ENCODE data around the gene LPCAT1.

The LPCAT1 gene

DNA sequence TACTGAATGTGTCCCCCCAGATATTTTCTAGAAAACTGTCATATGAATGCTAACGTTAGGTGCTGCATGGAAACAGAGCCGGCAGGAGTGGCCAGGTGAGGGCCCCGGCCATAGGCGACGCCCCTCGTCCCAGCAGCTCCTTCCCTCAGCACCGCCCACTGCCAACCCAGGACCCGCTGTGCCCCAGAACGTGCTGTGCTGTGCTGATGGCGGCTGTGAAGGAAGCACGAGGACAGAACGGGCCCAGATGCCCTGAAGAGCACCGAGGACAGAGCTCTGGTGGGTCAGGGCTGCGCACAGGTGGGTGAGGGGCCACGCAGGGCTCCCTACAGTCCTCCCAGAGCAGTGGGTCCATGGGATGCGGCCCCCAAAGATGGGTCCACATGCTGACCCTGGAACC lies 30.3 kb downstream of the LPCAT1 start:
- no peak for DNase-seq

GRCh38 chr5:1492757-1493156 lies 31.0 kb downstream of the LPCAT1 start:
- no peak for DNase-seq

DNA sequence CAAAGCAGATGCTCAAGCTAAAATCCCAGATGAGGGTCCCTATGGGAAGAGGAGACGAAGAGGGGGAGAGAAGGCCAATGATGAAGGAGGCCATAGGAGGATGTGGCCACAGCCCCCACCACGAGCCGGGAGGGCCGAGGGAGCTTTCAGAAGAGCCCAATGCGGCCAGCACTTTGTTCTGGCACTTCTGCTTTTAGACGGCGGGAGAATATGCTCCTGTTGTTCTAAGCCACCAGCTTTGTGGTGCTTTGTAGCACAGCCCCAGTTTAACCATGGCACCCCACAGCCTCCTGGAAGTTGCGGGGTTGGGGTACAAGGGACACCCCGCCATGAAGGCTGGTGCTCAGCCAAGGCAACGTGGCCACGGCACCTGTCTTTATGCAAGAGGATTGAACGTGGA lies 33.4 kb downstream of the LPCAT1 start:
- no peak for DNase-seq

GRCh38 chr5:1489754-1490153 lies 34.0 kb downstream of the LPCAT1 start:
- DNase-seq, result no peak

DNA sequence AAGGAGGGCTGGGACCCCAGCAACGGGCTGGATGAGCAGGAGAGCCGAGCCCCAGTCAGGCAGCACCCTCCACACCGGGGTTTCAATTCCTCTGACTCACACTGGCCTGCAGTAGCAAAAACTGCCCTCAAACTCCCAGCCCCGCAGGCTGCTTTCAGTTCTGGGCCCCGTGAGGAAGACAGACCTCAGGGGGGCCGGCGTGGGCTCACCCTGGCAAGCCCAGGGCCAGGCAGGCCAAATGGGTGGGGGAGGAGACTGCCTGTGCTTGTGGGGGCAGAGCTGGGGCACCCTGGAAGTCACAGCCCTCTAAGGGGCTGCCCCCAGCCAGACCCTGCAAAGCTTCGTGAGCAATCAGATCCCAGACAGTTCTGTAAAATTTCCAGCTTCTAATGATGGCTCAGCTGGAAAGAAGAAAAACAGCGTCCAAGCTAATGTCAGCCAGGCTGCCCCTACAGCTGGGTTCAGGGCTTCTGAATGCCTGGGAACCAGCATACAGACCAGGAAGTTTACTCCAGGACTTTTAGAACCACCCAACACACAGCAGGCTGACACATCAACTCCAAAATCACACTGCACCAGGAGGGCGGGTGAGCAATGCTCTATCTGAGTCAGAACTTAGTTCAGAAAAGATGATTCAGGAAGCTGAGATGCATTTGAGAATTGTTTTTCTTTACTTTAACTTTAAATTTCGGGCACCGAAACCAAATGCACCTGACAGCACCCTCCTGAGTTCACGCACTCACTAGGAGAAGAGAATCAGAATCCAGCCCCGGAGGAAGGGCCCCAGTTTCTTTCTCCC lies 34.7 kb downstream of the LPCAT1 start:
- DNase-seq, result no peak

- no peak for DNase-seq
Measured at GRCh38 chr5:1487079-1487764, 36.5 kb downstream of the LPCAT1 start.

DNA sequence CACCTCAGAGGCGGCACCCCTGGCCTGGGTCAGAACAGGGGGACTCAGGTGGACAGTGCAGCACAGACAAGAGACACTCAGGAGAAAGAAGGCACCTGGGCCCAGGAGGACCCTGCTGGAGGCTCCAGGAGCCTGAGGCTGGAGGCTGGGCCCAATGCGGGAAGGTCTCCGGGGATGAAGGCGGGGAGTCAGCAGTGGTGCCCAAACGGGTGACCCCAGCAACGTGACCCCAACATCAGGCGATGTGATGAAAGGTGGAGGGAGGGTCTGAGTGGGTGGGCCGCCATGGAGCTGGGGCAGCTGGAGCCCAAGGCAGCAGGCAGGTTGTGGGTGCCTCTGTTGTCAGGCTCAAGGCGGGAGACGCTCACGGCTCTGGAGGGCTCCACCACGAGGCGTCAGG lies 37.5 kb downstream of the LPCAT1 start:
- DNase-seq, result no peak

- no peak for DNase-seq
Measured at GRCh38 chr5:1485579-1486118, 38.1 kb downstream of the LPCAT1 start.

GRCh38 chr5:1484730-1485578 lies 38.8 kb downstream of the LPCAT1 start:
- DNase-seq, result peak; percentile 60

- no peak for DNase-seq
Measured at GRCh38 chr5:1483856-1484729, 39.7 kb downstream of the LPCAT1 start.

- DNase-seq, result no peak
Measured at GRCh38 chr5:1483064-1483463, 40.7 kb downstream of the LPCAT1 start.

DNA sequence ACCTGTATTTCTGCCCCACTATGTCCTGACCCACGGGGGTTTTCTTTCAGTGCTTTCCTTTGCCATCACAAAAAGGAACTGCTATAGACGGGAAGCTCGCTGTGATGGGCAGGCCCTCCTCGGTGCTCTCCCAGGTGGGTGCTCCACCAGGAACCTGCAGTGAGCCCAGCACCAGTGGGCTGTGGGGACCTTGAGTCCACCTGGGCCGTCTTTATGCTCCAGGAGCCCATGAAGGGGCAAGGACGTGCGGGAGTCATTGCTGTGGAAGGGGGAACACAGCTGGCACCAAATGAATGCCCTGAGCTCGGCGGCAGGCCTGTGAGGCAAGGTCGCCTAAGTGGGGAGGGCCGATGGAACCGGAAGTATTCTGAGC lies 41.8 kb downstream of the LPCAT1 start:
- DNase-seq, result no peak

- no peak for DNase-seq
Measured at GRCh38 chr5:1481266-1481958, 42.3 kb downstream of the LPCAT1 start.

DNA sequence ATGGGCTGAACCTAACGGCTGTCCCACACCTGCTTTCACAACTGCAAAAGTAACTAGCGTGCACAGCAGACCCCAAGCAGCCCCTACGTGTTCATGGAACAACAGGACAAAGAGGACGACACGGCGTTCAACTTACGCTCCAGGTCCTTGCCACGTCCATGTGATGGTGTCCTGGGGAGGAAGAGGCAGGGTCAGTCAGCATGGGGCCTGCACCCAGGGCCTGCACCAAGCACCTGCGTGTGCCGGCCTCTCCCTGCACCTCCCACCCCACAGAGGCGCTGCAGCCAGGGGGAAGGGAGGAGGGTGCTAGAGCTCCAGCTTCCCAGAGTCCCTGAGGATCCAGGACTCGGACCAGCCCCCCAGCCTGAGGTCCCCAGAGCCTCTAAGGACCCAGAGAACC lies 43.0 kb downstream of the LPCAT1 start:
- DNase-seq, result no peak

DNA sequence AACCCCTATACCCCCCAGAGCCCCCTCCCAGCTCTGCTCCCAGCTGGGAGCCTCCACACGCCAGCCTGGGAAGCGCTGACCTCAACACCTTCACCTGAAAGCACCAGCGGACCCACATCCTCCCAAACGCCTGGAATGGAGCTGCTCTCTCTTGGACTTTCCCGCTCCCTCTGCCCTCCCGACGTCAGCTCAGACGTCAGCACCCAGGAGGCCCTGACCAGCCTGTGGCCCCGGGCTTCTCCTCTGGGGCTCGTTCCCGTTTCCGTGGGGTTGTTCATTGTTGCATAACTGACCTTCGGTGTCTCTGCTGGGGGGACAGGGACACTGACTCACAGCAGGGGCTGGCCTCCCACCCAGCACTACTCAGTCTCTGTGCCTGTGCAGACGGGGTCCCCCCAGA lies 43.5 kb downstream of the LPCAT1 start:
- DNase-seq, result peak; percentile 84

DNA sequence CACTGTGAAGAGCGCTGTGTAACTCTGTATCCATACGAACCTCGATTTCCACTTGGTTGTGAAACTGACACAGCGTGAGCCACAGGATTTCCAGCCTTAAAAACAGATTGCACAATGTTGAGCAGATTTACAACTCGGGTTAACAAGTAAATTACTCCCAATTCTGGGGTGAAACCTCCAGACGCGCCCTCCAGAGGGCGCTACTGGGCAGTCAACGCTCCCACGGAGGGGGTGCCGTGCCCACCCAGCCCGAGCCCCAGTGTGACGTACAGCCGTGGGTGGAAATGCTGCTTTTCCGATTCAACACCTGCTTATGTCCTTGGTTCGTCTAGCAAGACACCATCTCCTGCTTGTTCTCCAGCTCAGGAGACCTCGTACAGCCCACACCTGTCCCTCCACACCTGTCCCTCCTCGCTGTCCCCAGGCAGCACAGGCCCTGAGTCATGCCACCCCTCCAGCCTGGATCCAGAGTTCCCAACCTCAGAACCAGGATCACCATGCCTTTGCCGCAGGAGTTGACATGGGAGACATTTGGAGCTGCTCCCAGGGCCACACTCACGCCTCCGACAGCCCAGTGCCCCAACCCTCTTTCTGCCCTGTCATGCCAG lies 44.1 kb downstream of the LPCAT1 start:
- peak; percentile 78 for DNase-seq

DNA sequence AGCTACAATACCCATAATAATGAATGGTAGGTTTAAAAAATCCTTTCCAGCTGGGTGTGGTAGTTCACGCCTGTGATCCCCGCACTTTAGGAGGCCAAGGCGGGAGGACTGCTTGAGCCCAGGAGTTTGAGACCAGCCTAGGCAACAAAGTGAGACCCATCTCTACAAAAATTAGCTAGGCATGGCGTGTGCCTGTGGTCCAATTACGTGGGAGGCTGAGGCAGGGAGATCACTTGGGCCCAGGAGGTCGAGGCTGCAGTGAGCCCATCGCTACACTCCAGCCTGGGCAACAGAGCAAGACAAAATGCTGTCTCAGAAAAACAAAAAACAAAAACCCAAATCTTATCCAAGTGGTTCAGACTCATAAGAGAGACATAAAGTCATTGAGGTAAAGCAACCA lies 44.7 kb downstream of the LPCAT1 start:
- DNase-seq, result no peak

DNA sequence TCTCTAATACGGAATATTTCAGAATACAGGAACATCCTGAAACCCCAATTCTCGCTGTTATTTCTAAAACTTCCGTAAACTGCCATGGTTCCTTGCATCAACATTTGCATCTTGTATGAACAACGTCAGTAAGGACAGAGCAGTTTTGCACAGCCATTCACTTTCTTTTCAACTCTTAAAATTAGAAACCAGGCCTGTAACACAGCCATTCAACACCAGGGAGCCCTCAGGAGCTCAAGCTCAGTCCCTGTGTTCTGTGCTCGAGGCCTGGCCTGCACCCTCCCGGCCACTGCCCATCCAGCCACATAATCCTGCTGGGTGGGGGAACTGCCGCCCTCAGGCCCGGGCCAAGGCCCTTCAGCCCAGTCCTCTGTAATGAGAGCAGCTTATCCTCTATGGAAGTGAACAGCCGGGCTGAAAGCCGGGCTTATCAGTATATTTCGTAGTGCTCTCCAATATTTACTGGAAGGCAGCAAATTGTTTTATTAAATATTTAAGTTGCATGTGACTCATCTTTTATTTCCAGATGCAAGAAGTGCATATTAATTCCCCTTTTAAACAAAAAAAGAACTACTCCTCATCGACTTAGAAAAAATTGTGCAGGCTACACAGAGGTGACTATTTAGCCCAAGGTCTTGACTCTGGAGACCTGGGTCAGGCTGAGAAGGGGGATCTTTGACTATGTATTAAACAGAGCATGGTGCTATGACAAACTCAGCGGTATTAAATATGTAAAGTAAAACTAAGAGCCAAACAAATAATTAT lies 45.3 kb downstream of the LPCAT1 start:
- DNase-seq, result no peak

GRCh38 chr5:1477341-1477740 lies 46.4 kb downstream of the LPCAT1 start:
- peak; percentile 83 for DNase-seq

DNA sequence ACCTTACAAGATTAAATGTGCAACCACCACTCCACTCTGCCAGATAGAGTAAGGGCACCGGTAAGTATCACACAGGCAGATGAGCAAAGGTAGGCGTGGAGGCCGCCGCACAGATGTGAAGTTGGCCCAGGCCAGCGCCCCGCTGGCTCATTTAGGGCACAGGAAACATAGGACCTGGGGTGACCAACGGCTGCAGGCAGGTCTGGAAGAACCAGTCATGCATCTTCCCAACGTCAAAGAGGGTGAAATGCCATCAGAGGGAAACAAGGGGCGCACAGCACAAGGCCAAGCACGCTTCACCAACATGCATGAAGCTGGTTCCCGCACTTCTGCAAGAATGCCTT lies 46.8 kb downstream of the LPCAT1 start:
- DNase-seq, result no peak
